IPS-NIHi7 (cell line): ENCODE measurements around the gene C1QTNF6.

ENCODE experiments used
- DNase-seq: peaks from one replicate; pipeline ENCODE4 v3.0.0; 2012; ENCODE audit warnings: mixed read lengths; ENCODE audit errors: extremely low spot score

Gene C1QTNF6

DNA sequence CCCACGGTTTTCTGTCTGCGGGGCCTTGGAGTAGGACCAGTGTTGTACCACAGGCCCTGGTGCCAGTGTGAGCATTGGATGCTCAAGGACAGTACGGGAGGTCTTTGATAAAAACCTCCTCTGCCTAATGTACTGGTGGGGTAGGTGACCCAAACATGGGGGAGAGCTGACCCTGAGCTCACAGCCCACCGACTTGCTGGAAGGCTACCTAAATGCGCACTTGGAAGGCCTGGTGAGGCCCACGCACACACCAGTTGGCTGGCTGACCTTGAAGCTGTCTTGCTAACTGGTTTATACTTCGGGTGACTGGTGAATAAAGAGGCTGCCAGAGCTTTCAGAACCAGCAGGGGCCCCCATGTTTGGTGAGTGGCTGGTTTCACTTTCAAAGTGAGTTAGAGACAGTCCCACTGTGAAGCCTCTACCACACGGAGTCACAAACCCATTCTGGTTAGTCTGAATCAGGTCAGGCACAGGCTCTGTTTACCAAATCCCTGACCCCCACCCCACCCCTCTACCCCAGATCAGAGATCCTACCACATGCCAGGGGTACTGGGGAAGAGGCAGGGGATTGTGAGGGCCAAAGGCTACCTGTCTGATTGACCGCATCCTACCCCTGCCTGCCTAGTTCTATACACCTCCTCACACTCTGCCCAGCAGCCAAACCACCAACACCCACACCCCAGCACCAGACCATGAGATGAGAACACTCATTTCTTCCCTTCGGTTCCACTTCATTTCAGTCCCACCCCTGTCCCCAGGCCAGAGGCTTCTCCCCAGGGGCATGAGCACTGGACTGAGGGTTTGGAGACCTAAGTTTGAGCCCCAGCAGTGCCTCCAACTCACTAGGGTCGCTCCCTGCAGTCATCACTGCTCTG is 25.6 kb downstream of the C1QTNF6 start:
- DNase-seq = no peak

GRCh38 chr22:37161443-37161842 is 26.6 kb downstream of the C1QTNF6 start:
- DNase-seq = no peak

DNA sequence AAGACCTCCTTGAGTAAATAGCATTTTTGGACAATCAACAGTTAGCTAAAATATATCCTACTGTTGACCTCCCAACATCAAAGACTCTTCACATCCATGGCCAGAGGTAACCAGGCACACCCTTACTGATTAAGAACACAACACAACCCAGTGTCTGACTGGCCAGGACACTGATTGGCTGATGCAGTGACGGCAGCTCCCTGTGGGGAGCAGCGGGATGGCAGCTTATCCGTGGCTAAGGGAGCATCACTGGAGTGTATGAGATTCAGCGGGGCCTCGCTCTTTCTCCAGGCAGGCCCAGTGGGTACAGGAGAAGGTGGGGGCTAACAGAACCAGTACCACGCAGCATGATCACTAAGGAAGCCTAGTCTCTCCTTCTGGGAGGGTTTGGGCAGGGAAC is 28.0 kb downstream of the C1QTNF6 start:
- DNase-seq = peak; percentile 43

GRCh38 chr22:37158963-37159290 is 29.1 kb downstream of the C1QTNF6 start:
- DNase-seq = no peak

GRCh38 chr22:37157516-37158285 is 30.3 kb downstream of the C1QTNF6 start:
- no peak for DNase-seq

DNA sequence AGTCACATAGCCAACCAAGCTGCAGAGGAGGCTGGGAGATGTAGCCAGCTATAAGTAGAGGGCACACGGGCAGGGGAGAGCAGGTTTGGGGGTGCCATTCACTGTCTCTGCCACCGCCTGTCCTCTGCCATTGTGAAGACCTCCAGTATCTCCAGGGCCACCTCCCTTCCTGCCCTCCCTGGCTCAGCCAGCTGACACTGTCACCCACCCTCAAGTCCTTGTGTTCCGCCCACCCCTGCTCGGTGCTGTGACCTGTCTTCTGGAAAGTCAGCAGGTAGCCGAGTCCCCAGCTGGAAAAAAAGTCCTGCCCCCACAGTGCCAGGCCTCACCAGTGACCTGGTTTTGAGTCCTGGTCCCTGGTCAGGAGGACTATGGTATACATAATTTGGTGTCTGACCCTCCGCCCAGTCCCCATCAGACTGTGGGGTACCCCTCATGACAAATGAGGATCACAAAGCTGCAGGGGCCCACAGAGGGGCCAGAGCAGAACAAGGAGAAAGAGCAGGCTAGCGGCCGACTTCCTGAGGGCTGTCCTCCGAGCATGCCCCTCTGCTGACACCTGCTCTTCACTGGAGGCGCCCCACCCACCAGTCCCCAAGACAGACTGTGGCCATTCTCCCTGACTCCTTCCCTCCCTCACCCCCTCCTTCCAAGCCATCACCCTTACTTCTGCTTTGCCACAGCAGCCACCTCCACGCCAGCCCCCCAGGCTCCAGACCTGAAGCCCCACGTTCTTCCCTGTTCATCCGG is 31.2 kb downstream of the C1QTNF6 start:
- no peak for DNase-seq

GRCh38 chr22:37155971-37156370 is 32.1 kb downstream of the C1QTNF6 start:
- DNase-seq = no peak

- DNase-seq = no peak
Observed at GRCh38 chr22:37154925-37155712, 32.9 kb downstream of the C1QTNF6 start.

GRCh38 chr22:37153901-37154300 is 34.1 kb downstream of the C1QTNF6 start:
- no peak for DNase-seq

DNA sequence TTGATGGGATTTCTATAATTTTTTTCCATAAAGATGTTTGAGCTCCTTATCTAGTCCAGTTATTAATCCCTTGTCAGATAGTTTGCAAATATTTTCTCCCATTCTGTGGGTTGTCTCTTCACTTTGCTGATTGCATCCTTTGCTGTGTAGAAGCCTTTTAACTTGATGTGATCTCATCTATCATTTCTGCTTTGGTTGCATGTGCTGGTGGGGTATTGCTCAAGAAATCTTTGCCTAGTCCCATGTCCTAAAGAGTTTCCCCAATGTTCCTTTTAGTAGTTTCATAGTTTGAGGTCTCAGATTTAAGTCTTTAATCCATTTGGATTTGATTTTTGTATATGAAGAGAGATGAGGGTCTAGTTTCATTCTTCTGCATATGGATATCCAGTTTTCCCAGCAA is 36.6 kb downstream of the C1QTNF6 start:
- no peak for DNase-seq

GRCh38 chr22:37150701-37151100 is 37.3 kb downstream of the C1QTNF6 start:
- no peak for DNase-seq

DNA sequence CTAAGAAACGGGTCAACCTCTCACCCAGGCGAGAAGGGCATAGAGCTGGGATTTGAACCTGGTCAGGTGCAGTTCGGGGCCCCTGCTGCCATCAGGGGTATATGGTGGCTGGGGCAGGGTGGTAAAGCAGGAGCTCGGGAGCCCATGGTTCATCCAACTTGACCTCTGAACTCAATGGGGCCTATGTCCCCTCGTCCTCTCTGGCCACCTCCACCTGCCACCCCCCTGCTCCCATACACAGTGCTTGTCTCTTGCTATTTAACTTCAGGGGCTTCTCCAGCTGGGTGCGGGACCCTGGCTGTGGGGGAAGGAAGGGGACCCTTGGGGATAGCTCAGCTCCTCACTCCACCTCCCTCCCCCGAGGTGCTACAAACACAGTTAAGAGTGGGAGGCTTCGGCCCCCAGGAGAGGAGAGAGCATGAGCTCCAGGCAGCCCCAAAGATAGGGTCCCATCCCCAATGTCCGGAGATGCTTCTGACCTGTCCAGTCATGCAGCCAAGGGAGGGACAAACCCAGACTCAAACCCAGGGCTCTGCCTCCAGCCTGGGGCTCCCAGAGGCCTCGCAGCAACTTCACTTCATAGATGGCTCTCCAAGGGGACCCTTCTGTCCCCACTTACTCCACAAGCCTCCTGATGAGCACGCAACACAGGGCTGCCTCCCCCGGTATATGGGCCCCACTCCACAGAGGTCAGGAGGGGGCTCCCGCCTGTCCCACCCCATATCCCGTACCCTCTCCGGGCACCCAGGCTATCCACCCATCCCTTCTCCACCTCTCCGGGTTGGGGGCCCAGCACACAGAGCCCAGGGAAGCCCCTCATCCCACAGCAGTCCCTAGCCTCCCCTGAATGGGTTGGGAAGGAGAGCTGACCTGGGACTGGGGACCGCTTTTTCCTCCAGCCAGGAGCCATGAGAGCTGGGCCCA is 39.0 kb downstream of the C1QTNF6 start:
- no peak for DNase-seq

DNA sequence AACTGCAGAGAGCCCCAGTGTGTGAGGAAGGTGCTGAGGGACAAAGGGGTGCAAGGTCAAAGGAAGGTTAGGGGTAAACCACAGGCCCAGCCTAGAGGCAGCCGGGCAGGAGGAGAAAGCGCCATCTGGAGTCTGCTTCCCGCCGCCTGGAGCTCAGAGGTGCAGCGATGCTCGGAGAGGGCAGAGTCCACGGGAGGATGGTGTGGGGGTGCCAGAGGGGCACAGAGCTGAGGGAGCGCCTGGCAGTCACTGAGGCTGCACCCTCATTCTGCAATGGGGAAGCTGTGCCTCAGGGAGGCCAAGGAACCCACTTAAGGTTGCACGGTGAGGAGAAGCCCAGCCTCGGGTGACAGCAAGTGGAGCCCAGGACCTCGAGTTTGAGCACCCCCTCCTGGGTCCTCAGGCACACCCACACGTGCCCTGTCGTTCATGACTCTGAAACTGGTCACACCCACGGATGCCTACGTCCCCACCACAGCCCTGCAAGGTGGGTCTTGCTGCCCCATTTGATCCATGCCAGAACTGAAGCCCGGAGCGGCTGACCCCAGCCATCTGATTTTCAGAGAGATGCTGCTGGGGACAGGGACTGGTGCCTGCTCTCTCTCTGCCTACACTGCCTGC is 39.9 kb downstream of the C1QTNF6 start:
- no peak for DNase-seq

GRCh38 chr22:37147186-37147990 is 40.7 kb downstream of the C1QTNF6 start:
- no peak for DNase-seq

- no peak for DNase-seq
Observed at GRCh38 chr22:37146507-37147180, 41.4 kb downstream of the C1QTNF6 start.

DNA sequence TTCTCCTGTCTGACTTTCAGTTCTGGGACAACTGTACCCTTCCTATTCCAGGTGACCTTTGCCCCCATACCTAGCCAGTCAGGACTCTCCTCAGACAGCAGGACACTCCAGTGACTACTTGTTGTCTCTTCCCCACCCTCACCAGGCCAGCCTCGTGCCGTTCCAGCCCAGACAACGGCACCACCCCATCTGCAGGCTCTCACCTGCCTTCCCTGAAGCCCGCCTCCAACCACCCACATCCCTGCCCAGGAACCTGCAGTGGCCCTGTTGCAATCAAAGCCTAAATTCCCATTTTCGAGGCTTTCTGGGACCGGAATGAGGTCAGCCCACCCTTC is 42.0 kb downstream of the C1QTNF6 start:
- no peak for DNase-seq

- DNase-seq = no peak
Observed at GRCh38 chr22:37145180-37146050, 42.6 kb downstream of the C1QTNF6 start.

DNA sequence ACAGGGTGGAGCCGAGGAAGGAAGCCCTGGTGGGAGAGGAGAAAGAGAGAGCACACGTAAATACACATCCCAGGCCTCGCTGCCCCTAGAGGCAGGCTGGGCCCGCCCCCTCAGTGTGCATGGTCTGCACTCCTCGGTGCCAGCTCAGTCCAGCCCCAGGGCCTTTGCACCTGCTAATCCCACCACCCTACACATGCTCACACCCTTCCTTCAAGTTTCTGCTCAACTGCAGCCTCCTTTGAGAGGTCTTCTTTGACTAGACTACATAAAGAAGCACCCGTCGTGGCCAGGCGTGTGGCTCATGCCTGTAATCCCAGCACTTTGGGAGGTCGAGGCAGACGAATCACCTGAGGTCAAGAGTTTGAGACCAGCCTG is 43.9 kb downstream of the C1QTNF6 start:
- no peak for DNase-seq
